OCI-LY1 (cell line): Measurements from ENCODE around the gene BAD.

Source experiments
- CTCF ChIP-seq: fragments of 200-600 bp; sonication (generic), shearing (Covaris generic); IDR thresholded peaks from 2 replicates; pipeline ENCODE4 v1.5.1; 2017; ENCODE audit warnings: mild to moderate bottlenecking, antibody characterized with exemption, low read length, moderate library complexity, mixed read lengths
- EZH2 ChIP-seq: fragments of 200-600 bp; sonication (generic), shearing (Covaris generic); IDR thresholded peaks from 2 replicates; pipeline ENCODE4 v1.8.0; 2017; ENCODE audit warnings: borderline replicate concordance, mixed run types, mild to moderate bottlenecking, antibody characterized with exemption, low read length, moderate library complexity, mixed read lengths

GRCh38 chr11:64251016-64251752 lies 33.3 kb downstream of the BAD start, which contains the start of gene PLCB3:
- TF ChIP-seq CTCF (peak; percentile 62), EZH2 (no peak)
